LoVo (cell line): ENCODE data around the gene ARRB1.
A peak's percentile ranks its signal among the peaks of the same experiment; 100 is the strongest.
"Not testable (repeated sequence)": the region's sequence is repeated elsewhere in the genome, so short reads cannot be mapped to it uniquely, and the experiment has no call there.

ENCODE experiments used
- DNase-seq: peaks from one replicate; pipeline ENCODE4 v3.0.0-alpha.2; 2016; ENCODE audit warnings: low spot score

ARRB1 gene

GRCh38 chr11:75298976-75299260 lies 52.5 kb downstream of the ARRB1 start:
- DNase-seq, result no peak

- no peak for DNase-seq
These were observed 53.1 kb downstream of the ARRB1 start for GRCh38 chr11:75298191-75298975.

GRCh38 chr11:75293903-75294302 lies 57.6 kb downstream of the ARRB1 start:
- no peak for DNase-seq

DNA sequence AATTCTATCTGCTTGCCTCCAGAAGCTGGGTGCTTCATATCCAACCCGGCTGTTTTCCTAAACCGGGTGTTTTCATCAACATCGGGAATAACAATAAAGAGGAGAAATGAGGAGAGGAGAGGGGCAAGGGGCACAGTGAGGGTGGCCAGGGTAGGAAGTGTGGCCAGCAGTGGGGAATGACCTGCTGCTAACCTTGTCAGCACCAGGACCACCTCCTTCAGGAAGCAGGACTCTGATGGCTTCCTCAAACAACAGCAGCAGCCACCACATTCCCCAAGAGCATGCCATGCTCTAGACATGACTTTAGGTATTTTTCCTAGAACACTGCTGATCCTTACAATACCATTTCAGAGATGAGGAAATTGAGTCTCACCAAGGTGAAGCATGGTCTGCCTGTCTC lies 58.5 kb downstream of the ARRB1 start:
- no peak for DNase-seq

- DNase-seq, result no peak
These were observed 59.7 kb downstream of the ARRB1 start for GRCh38 chr11:75291741-75292140.

DNA sequence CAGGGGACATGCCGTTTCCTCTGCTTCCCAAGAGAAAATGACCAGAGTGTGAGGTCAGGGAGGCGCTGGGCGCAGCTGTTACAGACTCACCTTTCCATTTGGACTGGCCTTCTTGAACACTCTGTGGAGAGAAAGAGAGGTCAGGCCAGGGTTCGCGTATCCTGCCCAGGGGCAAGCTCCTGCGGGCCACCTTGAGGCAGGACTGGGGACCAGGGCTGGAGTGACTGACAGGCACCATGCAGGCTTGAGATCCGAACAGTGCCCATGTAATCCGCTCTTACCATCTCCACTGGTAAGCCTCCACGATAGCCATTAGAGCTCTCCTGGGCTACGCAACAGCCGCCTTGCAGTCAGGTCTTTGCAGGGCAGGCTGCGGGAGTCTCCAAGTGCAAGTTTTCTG lies 61.5 kb downstream of the ARRB1 start:
- DNase-seq, result no peak

- DNase-seq, result no peak
These were observed 62.0 kb downstream of the ARRB1 start for GRCh38 chr11:75289511-75289760.

DNA sequence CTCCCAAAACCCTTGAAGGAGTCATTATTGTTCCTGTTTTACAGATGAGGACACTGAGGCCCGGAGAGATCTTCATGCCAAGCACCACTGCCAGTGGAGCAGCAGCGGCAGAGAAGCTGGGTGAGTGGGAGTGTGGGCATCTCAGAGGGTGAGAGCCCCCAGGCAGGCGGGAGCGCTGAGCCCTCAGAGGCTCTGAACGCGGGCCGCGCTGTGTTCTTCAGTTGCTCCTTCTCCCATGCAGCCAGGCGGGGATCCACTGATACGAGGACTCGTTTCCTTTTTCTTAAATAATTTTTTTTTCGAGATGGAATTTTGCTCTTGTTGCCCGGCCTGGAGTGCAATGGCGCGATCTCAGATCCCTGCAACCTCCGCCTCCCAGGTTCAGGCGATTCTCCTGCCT lies 63.9 kb downstream of the ARRB1 start:
- no peak for DNase-seq

DNA sequence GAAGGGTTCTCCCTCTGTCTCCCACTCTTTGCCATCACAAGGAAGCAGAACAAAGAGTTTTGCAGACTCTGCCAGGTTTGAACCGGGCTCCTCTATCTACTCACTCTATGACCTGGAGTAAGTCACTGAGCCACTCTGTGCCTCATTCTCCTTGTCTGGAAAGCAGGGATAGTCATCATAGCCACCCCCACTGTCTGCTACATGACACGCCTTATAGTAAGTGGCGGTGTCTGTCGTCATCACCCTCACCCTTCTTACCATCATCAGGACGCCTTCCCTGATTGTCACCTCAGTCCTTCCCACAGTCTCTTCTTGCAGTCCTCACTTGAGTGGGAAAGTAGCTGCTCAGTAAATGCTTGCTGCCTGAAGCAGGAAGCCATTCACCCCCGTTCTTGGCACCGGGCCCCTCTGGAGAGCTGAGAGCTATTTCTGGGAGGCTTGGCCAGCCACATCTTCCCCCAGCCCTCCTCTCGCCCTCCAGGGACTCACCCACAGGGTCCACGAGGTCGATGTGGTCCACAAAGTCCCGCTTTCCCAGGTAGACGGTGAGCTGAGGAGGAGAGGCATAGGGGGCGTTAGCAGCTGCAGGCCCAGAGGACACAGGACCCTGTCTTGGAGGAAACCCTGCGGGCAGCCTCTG lies 64.5 kb downstream of the ARRB1 start:
- no peak for DNase-seq

DNA sequence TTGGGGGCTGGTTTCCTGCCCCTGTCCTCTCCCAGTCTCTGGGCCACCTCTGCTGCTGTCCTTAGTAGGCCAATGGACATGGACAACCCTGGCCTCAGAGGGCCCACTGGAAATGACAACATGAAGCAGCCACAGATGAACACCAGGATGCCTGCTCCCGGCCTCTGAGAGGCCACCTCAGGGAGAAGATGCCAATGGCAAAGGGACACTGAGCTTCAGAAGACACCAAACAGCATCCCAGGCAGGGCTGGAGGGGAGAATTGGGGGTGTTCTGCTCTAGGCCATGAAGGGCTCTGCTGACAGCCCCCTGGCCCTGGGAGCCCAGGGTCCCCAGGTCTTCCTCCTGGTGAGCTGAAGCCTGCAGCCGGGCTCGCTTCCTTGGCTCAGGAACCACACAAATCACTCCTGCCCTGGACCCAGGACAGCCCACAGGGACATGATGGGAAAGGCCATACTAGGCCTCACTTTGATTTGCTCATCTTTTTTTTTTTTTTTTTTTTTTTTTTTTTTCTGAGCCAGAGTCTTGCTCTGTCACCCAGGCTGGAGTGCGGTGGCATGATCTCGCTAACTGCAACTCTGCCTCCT lies 65.6 kb downstream of the ARRB1 start:
- DNase-seq, result no peak

DNA sequence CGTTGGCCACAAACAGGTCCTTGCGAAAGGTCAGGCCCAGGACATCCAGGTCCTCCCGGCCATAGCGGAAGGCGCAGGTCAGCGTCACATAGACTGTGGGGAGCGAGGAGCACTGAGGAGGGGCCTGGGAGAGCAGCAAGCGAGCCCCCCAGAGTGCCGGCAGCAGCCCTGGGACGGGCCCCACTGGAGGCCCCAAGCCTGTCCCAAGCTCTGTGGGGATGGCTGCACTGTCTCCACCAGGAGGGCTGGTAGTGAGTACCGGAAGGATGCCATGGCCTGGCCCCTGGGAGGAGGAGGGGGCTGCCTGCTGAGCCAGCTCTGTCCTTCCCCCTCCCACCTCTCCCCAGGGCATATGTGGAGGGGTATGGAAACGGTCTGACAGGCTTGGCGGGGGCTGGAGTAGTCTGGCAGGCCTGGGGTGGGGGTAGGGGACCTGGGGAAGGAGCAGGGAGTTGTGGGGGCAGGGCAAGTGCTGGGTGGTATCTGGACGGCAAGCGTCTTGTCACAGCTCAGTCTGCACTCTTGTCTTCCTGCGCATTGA lies 68.0 kb downstream of the ARRB1 start:
- no peak for DNase-seq

DNA sequence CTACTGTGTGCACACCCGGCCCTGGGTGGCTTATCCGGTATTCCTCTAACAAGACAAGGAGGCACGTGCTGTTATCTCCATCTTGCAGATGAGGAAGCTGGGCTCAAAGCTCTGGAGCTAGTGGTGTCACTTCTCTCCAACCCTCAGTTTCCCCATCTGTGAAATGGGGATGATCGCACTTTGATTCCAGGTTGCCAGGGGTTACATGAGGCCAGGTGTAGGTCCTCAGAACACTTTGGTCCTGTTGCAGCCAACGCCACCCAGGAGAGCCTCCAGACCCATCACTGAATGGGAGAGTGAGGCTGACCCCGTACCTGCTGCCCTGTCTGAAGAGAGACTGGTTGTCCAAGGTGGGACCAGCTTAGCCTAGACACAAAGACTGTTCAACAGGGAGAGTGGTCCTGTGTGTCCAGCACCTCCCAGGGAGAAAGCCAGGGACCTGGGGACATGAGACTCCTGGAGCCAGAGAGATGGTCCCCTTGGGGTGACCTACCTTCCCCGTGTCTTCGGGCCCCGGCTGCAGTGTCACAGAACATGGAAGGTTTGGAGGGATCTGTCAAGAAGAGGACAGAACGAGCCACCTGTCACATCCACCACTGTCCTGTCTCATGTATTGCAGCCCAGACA lies 69.9 kb downstream of the ARRB1 start:
- no peak for DNase-seq

DNA sequence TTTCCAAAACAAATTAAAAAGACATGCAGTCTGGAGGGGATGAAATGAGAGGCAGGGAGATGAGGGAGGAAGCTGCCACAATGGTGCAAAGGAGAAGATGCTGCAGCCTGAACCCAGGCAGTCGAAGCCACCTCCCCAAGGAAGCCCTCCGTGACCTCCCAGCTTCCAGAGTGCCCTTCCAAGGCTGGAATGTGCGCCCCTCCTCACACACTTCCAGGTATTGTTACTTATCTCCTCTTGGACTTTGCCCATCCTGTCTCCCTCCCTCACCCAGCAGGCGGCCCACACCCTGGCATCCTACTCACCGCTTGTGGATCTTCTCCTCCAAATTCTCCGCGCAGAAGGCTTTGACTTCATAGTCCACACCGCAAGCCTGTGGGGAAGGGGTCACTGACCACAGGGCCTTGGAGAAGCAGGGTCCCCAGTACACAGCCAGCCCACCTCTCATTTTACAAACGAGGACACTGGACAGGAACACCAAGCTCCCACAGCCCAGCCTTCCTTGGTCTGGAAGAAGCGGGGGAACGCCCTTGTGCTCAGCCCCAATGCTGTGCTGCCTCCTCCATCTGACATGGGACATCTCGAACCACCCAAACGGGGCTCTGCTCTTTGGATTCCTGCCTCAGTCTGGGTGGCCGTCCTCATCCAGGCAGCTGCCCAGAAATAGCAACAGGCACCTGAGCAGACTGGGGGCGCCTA lies 70.5 kb downstream of the ARRB1 start:
- DNase-seq, result no peak

- peak; percentile 51 for DNase-seq
These were observed 71.2 kb downstream of the ARRB1 start for GRCh38 chr11:75280227-75280701.

DNA sequence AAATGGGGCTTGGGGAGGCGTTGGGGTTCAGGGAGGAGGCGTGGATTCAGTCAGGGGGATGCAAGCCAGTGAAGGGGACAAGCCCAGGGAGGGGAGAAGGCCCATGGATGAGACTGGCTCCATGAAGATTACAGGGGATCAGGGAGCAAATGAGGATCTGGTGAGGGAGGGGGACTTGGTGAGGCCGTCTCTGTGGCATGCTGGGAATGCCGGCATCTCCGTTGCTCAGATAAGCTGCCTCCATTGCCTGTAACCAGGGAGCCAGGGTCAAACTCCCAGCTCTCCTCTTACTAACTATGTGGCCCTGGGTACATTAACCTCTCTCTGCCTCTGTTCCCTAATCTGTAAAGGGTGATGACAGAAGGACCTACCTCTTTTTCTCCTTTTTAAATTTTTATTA lies 72.2 kb downstream of the ARRB1 start:
- no peak for DNase-seq

GRCh38 chr11:75277991-75278790 lies 73.3 kb downstream of the ARRB1 start:
- DNase-seq, result no peak

DNA sequence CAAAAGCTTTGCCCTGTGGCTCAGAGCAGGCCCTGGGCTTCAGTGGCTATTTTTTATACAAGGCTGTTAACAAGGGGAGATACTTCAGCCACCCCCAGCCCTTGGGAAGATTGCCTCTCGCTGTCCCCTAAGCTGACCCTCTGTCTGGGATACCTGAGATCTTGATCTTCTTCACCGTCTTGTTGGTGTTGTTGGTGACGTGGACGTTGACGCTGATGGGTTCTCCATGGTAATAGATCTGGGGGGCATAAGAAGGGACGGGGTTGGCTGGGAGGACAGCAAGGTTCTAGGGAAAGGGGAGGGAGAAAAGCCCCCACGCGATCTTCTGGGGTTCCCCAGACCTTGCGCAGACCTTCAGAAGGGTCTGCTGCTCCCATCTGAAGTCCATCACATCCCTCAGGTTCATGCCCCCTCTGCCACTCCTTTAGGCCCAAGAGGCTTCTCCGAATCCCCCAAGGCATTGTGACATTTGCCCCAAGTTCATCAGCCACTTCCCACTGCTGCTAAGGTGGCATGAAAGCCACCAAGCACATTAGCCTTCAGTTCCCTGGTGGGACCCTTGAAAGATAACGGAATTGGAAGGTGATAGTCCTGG lies 74.2 kb downstream of the ARRB1 start:
- no peak for DNase-seq

DNA sequence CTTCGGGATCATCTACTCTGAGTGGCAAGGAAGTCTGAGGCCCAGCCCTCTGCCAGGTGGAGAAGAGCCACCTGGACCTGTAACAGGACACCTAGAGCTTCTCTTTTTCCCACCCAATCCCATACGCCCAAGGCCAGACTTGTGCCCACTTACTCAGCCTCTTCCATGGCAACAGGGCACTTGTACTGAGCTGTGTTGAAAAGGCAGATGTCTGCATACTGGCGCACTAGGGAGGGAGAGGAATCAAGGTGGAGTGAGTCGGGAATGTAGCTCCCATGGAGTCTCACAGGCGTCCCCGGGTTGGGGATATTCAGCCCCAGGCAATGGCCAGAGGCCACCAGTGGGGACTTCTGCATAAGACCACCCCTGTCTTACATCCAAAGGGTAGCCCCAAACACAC lies 74.8 kb downstream of the ARRB1 start:
- no peak for DNase-seq

DNA sequence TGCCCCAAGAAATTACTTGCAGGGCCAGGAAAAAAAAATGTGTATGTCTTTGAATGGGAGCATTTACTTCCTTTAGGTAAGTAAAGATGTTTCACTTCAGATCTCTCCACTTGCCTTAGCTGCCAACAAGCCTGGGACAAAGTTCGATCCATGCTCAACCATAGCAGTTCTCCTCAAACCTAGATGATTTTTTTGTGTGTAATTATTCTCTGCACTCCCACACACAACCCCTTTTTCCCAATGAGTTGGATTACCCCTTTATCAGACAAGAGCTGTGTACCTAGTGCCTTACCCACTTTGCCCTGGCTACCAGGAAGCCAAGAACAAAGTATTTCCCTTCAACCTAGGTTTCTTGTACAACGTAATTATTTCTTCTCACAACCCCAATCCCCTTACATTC lies 75.3 kb downstream of the ARRB1 start:
- no peak for DNase-seq

GRCh38 chr11:75275581-75275980 lies 75.9 kb downstream of the ARRB1 start:
- DNase-seq, result no peak

DNA sequence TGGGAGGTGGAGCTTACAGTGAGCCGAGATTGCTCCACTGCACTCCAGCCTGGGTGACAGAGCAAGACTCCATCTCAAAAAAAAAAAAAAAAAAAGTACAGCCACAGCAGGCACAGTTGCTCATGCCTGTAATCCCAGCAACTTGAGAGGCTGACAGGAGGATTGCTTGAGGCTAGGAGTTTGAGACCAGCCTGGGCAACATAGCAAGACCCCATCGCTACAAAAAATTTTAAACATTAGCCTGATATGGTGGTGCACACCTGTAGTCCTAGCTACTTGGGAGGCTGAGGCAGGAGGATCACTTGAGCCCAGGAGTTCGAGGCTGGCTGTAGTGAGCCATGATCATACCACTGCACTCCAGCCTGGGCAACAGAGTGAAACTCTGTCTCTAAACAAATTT lies 76.7 kb downstream of the ARRB1 start:
- not testable (repeated sequence) for DNase-seq
